Islet precursor cell (in vitro differentiated cells): ENCODE measurements around the gene NTF3.
A peak's percentile ranks its signal among the peaks of the same experiment; 100 is the strongest.

Experiments used
- DNase-seq: peaks from one replicate; pipeline ENCODE4 v3.0.0-alpha.2; 2018

Gene NTF3

GRCh38 chr12:5433081-5433844 lies 1.4 kb downstream of the NTF3 start:
- peak; percentile 86 for DNase-seq

GRCh38 chr12:5433845-5434646 lies 2.1 kb downstream of the NTF3 start:
- no peak for DNase-seq

DNA sequence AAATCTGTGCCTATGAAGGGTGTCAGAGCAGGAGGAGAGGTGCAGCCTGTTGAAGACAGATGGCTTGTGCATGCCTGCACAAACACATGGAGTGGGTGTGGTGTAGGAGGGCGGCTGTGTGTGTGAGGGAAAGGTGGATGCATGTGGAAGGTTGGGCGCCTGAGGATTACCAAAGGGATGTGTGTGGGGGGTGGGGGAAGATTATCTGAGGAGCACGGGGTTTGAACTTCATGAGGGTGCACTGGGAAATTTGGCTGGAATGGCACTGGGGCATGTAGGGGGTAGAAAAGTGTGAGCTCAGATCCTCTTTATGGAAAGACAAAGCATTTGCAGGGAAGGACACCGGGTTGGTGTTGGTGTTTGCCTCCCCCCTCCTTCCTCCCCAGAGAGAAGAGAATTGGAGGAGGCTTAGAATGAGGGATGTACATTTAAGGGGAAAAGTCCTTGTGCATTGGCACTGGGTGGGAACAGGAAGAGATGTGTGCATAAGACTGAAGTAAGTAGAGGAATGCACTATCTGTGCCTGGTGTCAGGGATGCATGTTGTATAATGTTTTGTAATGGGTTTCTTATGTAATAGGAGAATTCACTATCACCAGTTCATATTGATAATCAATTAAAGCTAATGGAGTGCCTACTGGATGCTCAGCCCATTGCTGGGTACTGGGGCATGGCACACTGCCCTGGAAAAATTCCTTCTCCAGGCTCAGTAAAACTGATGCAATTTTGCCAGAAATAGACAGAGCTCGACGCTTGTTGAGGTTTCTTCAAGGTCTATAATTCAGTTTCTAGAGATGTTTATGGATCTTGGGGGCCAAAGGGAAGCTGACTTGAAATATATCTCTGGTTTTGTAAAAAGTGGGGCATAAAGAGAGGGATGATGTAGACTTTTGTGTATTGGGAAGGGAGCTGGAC lies 3.0 kb downstream of the NTF3 start:
- peak; percentile 47 for DNase-seq

GRCh38 chr12:5437182-5437583 lies 5.3 kb downstream of the NTF3 start:
- peak; percentile 44 for DNase-seq

DNA sequence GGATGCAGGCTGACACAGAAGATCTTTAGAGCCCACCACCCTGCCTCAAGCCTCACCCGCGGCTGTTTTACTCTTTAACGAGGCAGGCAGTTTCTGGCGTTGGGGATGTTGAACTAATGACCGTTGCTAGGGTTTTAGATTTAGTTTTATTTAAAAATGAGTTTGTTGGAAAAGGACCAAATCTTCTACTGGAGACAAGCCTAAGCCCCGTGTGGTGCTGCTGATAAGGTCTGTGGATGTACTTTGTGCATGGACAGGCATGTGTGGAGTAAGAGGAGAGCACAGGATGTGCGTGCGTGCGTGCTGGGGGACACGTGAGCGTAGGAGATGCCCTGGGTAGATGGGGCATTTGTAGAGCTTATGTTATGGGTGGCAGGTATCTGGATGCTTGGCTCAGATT lies 5.7 kb downstream of the NTF3 start:
- DNase-seq: no peak

- DNase-seq: peak; percentile 71
Measured at GRCh38 chr12:5438671-5439200, 6.8 kb downstream of the NTF3 start.

GRCh38 chr12:5439371-5439771 lies 7.5 kb downstream of the NTF3 start:
- DNase-seq: peak; percentile 60

DNA sequence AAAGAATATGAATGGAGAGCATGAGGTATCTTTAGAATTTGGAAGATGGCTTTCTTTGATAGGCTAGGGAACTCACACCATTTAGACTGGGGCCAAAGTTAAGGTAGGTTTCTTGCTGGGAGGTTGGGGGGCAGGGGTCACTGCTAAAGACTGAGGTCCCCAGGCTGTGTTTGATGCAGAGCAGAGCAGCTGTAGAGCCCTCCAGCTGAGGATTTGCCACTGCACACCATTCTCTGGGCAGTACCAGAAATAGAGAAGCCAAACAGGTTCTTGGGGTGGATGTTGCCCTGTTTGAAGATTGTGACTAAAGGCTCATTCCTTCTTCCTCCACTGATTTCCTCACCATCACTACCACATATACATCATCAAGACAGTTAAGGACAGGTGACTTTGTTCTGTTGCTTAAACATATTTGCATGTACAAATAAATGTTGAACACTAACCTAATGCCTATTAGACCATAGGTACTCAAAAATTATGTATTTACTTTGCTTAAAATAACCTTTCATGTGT lies 7.9 kb downstream of the NTF3 start:
- DNase-seq: peak; percentile 55

GRCh38 chr12:5440978-5441377 lies 9.1 kb downstream of the NTF3 start:
- no peak for DNase-seq

GRCh38 chr12:5441497-5442236 lies 9.8 kb downstream of the NTF3 start:
- DNase-seq: peak; percentile 97

DNA sequence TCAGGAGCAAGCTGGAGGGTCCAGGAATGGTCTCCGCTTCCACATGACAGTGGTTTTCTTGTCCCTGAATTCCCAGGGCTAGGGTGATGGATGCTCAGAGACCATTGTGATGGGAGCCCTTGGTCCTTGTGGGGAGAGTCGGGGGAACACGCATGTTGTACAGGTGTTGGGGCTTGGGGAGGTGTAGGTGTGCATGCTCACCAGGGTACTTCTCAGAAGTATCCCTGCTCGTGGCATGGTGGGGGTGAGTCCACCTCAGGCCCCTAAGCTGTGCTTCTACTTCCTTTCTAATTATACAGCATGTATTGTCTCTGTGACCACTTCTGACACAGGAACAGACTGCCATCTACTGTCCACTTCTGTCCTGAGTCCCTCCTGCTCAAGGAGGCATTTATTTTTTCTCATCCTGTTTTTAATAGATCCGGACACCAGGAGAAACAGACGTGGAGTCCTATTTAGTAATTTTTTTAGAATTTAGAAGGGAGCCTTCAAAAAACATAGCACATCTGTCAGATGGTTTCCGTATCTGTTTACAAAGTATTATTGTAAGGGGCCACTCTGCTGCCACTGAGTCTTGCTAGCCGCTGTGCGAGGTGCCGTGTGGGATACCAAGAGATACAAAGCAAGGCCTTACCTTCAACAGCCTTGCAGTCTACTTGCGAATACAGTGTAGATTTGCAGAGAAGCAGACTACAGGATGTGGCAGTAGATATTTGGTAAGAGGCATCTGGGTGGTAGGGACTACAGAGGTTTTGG lies 10.5 kb downstream of the NTF3 start:
- peak; percentile 76 for DNase-seq

- DNase-seq: no peak
Measured at GRCh38 chr12:5444520-5444919, 12.6 kb downstream of the NTF3 start.

DNA sequence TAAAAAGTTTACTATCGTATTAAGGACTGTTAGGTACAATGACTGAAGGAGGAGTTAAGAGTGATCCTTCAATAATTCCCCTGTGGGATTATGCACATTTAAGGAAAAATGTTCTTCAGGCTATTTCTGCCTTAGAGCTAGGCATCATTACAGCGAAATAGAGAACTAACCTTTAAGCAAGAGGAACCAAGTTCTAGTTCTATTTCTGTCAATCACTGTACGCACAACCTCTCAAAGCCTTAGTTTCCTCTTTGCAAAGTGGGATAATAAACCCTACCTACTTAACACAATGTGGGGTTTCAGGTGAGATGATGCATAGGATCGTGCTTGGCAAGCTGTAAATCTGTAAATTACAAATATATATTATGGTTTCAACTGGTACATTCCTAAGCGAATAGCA lies 15.4 kb downstream of the NTF3 start:
- DNase-seq: no peak

DNA sequence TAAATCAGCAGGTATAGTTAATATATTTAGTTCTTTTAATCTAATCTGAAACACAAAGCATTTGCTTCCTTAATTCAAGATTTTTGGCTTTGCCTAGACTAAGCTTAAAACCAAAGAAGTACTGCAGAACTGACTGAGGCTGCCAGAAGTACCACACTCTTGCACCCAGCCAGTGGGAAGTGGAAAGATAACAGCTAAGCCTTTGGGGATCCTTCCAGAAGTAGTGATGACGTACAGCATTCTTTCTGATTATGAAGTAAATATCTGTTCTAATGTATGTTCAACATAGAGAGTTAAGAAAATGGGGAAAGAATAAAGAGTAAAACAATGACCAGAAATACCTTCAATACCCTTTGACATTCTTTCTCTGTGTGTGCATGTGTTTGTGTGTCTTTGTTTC lies 19.3 kb downstream of the NTF3 start:
- no peak for DNase-seq

GRCh38 chr12:5452569-5452968 lies 20.7 kb downstream of the NTF3 start:
- no peak for DNase-seq

GRCh38 chr12:5453466-5453865 lies 21.6 kb downstream of the NTF3 start:
- DNase-seq: no peak

DNA sequence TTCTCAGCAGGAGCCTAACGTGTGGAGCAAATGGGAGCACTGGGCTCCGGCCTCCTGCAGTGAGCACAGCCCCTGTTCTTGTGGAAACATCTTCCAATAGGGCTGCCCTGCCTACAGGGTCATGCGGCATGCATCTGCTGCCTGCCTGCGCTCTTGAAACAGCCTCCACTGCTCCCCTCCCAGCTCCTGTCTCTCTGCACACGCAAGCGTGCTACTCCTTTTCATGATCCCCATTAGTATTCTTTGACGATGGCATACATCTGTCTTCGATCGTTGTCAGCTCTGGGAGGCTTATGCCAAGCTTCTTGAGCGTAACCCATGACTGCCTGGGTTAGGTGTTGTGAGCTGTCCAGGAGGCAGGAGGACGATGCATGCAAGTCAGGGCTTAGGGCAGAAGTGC lies 23.1 kb downstream of the NTF3 start:
- DNase-seq: no peak

- DNase-seq: no peak
Measured at GRCh38 chr12:5456030-5456429, 24.1 kb downstream of the NTF3 start.

GRCh38 chr12:5456906-5457305 lies 25.0 kb downstream of the NTF3 start:
- peak; percentile 68 for DNase-seq

- DNase-seq: no peak
Measured at GRCh38 chr12:5458229-5459050, 26.5 kb downstream of the NTF3 start.
